SK-N-SH treated with all-trans-retinoic acid at 6 μM for 48 hours (cell line): ENCODE results near the gene PIGM.

ENCODE experiments used
- ARNTL ChIP-seq: fragments of 450-650 bp; formaldehyde crosslinking; IDR thresholded peaks from 2 replicates; pipeline ENCODE4 v1.5.0; 2020; ENCODE audit warnings: low read depth, mild to moderate bottlenecking, moderate library complexity, borderline replicate concordance
- GLIS3 ChIP-seq: fragments of 250-450 bp; sonication (Bioruptor Pico); IDR thresholded peaks from 2 replicates; pipeline ENCODE4 v1.5.0; 2020; ENCODE audit warnings: mild to moderate bottlenecking, moderate library complexity
- ISL1 ChIP-seq: fragments of 250-450 bp; sonication (Bioruptor Pico); IDR thresholded peaks from 2 replicates; pipeline ENCODE4 v2.1.2; 2022; ENCODE audit warnings: mild to moderate bottlenecking, moderate library complexity
- PATZ1 ChIP-seq: fragments of 250-450 bp; sonication (Bioruptor Pico); IDR thresholded peaks from 2 replicates; pipeline ENCODE4 v1.8.0; 2020; ENCODE audit warnings: mild to moderate bottlenecking, moderate library complexity, borderline replicate concordance
- PPARA ChIP-seq: fragments of 250-450 bp; sonication (Bioruptor Pico); IDR thresholded peaks from 2 replicates; pipeline ENCODE4 v1.5.0; 2020; ENCODE audit warnings: mild to moderate bottlenecking, borderline replicate concordance
- TOX ChIP-seq: fragments of 250-450 bp; sonication (Bioruptor Pico); IDR thresholded peaks from 2 replicates; pipeline ENCODE4 v1.8.0; 2021; ENCODE audit warnings: mild to moderate bottlenecking, moderate library complexity, borderline replicate concordance
- ZFP3 ChIP-seq: fragments of 250-450 bp; sonication (Bioruptor Pico); IDR thresholded peaks from 2 replicates; pipeline ENCODE4 v1.5.0; 2020; ENCODE audit warnings: mild to moderate bottlenecking, moderate library complexity
- ZNF8 ChIP-seq: fragments of 450-650 bp; formaldehyde crosslinking; IDR thresholded peaks from 2 replicates; pipeline ENCODE4 v1.5.0; 2020; ENCODE audit warnings: mild to moderate bottlenecking, moderate library complexity
- TF ChIP-seq, protein P1 (sequence below): fragments of 250-450 bp; sonication (Bioruptor Pico); IDR thresholded peaks from 2 replicates; pipeline ENCODE4 v1.8.0; 2021; ENCODE audit warnings: low read depth, mild to moderate bottlenecking, moderate library complexity, borderline replicate concordance

DNA sequence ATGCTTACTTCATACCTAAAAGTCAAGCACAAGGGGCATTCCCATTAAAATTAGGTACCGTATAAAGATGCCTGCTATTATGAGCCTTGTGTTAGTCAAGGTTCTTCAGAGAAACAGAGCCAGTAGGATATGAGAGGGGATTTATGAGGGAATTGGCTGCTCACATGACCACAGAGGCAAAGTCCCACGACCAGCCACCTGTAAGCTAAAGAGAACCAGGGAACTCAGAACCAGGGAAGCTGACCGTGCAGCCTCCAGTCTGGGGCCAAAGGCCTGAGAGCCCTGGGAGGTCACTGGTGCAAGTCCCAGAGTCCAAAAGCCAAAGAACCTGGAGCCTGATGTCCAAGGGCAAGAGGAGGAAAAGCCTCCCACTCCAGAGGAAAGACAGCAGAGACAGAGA is 20.0 kb downstream of the PIGM start:
- no peak for TF ChIP-seq GLIS3 (CRISPR knock-in tag)
- TF ChIP-seq, protein P1, sequence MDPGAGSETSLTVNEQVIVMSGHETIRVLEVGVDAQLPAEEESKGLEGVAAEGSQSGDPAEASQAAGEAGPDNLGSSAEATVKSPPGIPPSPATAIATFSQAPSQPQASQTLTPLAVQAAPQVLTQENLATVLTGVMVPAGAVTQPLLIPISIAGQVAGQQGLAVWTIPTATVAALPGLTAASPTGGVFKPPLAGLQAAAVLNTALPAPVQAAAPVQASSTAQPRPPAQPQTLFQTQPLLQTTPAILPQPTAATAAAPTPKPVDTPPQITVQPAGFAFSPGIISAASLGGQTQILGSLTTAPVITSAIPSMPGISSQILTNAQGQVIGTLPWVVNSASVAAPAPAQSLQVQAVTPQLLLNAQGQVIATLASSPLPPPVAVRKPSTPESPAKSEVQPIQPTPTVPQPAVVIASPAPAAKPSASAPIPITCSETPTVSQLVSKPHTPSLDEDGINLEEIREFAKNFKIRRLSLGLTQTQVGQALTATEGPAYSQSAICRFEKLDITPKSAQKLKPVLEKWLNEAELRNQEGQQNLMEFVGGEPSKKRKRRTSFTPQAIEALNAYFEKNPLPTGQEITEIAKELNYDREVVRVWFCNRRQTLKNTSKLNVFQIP, result no peak
- TF ChIP-seq ARNTL (CRISPR knock-in tag), result no peak
- TF ChIP-seq PPARA (CRISPR knock-in tag), result no peak
- TF ChIP-seq PATZ1, result no peak
- no peak for TF ChIP-seq ZNF8 (CRISPR knock-in tag)
- no peak for TF ChIP-seq TOX (CRISPR knock-in tag)
- TF ChIP-seq ISL1 (CRISPR knock-in tag), result no peak
- TF ChIP-seq ZFP3 (CRISPR knock-in tag), result no peak
